NCI-H1092 (cell line): Measurements from ENCODE around the gene SP6.

ENCODE experiments used
- DNase-seq: peaks from one replicate; lab custom pipeline; 2025; lab: John Stamatoyannopoulos, UW

The SP6 gene

DNA sequence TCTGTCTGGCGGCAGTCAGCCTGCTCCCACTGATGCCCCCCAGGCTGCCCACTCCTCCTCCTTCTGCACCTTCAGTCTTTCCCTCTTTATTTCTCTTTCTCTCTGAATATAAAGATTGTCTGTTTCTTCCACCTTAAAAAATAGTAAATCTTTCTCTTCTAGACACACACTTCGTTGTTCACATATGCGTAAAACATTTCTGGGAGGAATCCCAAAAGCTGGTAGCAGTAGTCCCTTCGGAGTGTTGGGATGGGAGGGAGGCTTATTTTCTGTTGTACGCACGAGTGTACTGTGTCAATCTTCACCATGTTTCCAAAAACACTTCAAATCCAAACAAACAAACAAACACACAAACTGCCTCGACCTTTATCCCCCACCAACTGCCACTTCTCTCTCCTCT is 39.3 kb downstream of the SP6 start:
- no peak for DNase-seq

DNA sequence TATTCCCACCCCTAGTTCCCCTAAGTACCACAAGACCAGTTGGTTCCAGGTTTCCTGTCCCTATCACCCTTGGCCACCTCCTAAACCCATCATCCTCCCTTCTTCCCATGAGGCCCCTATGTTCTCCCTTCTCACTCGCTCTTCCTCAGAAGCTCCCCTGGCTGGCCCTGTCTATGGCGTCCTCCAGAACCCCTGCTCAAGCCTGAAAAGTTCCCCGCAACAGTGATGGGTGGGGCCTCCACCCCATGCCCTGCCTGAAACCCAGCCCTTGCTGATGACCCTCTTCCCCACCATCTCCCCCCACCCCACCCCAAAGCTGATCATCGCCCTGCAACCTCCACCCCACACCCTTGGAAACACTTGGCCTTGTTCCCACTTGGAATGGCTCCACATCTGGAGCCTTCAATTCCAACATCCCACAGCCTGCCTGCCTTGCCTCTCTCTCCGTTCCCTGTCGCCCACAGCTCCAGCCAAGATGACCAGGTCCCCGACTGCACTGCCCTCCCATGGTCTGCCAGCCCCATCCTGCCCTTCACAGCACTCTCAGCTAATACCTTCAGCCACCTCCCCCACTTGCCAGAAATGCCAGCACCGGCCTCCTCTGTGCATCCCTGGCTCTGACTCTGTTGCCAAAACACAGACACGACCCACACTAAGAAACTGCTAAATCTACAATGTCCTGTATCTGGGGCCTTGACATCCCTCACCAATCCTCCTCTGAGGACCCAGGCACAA is 39.9 kb downstream of the SP6 start:
- DNase-seq: no peak

DNA sequence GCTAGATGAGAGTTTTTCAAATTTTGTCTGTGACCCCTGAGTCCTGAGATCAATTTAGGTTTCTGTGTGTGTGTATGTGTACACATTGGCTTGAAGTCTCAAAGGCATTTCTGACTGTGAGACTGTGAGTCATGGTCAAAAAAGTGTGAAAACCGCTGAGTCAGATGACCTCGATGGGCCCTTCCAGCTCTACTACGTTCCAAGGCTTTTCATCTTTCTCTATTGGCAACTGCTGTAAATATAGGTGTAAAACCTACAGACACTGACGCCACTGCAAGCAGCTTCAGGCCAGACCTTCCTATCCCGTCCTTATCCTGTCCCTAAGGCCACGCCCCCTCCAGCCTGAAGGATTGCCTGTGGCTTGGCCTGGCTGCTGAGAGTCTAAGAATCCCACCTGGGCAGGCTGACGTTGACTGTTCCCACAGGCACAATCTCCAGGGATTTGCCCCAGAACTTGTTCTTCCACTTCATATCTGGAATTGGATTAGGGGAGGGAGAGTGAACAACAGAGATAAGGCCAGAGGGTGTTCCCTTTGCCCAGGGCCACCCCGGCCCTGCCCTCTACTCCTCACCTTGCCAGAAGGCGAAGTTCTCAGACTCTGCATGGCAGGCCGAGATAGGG is 40.7 kb downstream of the SP6 start:
- no peak for DNase-seq

DNA sequence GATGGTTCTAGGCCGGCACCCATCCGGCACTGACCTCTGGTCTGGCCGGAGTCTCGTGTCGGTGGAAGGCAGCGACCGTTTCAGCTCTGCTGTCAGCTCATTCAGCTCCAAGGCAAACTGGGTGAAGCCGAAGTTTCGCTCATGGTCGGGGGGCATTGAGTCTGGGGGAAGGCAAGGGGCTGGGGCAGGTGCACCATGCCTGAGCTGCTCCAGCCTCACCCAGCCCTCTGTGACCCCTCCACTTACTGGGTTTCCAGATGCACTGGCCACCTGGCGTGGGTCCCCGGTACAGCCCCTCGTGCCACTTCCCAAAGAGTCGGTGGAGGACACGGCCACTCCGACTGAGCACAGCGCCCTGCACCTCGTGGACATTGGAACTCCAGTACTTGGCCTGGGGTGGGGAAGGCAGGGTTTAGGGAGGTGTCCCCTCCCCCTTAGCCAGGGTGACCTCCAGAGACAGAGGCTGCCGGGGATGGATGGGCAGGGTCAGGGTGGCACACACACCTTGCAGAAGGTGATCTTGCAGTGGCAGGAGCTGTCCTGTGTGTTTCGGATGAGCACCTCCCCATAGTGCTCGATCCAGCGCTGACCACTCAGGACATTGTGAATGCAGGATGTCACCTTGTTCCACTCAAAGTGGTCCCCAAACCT is 42.0 kb downstream of the SP6 start:
- DNase-seq: no peak

DNA sequence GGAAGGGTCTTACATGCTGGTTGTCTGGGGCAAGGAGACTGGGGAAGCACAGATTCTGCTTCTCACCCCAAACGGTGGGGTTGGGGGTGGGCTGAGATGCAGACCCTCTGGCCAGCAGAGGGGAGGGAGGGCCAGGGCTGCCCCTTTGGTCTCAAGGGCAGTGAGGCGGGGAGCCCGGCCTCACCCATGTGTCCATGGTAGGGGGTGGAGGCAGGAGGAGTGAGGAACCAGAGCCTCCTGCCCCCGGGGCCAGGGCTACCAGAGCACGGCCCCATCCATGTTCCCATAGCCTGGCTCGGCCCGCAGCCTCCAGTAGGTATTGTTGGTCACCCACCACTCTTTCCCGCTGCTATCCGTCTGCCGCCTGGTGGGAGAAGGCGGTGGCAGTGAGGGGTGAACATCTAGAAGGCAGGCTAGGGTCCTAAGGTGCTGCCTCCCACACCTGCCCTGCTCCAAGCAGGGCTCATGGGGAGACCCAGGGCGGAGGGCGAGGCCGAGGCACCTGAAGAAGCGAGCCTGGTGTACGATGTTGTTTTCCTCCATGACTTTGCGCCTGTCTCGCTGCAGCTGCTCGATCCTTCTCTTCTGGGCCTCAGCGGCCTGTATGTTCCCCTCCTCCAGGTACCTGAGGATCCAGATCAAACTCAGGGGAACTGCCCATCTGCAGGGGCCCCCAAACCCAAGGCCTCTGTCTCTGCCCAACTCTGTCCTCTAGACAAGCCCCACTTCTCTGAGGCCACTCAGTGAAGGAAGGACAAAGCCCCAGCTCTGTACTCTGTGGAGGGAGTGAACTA is 42.7 kb downstream of the SP6 start:
- DNase-seq: no peak

DNA sequence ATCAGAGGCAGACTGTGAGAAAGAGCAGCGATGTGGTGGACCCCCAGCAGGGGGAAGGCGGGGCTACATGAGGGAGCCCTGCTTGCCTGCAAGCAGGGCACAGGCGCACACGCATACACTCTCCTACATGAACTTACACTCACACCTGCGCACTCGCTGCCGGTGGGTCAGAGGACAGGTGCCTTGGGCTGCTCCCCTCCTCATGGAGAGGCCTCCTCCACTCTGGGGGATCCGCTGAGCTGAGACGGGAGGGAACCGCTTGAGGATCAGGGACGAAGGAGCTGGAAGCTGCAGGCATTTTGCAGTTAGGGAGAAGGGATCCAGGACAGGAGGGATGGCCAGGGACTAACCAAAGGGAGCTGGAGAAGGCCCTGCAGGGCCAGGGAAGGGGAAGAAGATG is 43.5 kb downstream of the SP6 start:
- no peak for DNase-seq

DNA sequence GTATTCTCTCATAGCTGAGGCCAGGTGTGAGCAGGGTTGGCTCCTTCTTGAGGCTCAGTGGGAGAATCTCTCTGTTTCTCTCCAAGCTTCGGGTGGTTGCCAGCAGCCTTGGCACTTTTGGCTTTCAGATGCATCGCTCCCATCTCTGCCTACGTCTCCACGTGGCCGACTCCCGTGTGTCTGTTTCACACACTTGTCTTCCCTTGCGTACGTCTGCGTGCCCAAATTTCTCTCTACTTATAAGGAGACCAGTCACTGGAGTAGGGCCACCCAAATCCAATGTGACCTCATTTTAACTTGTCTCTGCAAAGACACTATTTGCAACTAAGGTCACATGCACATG is 44.1 kb downstream of the SP6 start:
- DNase-seq: no peak

GRCh38 chr17:47806026-47806912 is 44.7 kb downstream of the SP6 start:
- no peak for DNase-seq

DNA sequence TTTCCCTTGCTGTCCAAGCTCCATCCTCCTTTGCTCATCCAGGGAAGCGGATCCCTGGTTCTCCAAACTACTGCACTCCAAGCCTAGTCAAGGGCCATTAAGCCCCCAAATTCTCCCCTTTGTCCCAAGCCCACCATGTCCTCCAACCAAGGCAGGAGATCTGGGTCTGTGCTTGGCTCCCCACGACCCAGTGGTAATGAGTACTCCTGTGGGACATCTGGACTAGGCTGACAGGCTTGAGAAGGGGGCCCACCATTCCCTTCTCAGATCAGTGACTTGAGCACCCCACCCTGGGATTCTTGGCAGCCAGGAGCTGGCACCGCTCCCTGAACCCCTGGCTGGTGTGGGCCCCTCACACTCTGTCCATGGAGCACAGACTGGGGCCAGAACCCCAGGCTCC is 46.5 kb downstream of the SP6 start:
- no peak for DNase-seq

- no peak for DNase-seq
Observed at GRCh38 chr17:47803751-47804150, 47.2 kb downstream of the SP6 start.

GRCh38 chr17:47803201-47803600 is 47.8 kb downstream of the SP6 start:
- DNase-seq: no peak

GRCh38 chr17:47802341-47803022 is 48.5 kb downstream of the SP6 start:
- DNase-seq: peak; percentile 24

DNA sequence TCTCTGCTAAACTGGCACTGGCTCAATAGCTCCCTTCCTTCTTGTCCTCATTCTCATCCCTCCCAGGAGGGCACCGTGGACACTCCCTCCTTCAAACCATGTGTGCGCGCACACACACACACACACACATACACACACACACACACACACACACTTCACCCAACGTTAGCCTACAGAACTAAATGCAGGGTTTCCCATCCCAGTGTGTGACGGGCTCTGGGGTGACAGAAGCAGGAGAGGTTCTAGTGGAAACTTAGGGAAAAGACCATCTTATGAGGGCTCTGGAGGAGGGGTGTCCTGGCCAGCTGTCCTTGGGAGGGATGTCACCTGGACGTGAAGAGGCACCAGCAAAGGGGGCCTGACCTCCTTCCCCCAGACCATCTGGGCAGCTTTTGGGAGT is 49.1 kb downstream of the SP6 start:
- DNase-seq: no peak

- DNase-seq: no peak
Observed at GRCh38 chr17:47801176-47801765, 49.7 kb downstream of the SP6 start.

DNA sequence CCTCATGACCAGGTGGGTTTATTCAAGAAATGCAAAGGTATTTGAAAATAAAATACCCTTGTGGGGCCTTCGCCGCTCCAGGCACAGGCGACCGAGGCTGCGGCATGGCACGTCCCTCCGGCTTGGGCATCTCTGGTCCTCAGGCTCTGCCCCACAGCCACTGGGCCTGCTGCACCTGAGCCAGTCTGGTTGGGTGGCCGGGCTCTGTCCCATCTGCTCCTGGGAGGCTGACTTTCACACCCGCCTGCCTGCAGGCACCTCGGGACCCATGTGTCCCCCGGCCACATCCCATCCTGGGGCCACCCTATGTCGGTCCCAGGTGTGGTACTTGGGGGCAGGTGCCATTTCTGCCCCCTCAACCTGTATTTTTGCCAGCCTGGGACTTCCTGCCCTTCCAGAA is 50.3 kb downstream of the SP6 start:
- DNase-seq: no peak

- DNase-seq: no peak
Observed at GRCh38 chr17:47797797-47798196, 53.2 kb downstream of the SP6 start.
